Activated B cell treated with CpG ODN at 0.5 μM for 24 hours (primary cell): ENCODE data around the gene TNNT1. TPM values are rescaled to one million over a fixed set of nuclear protein-coding genes. Genes with fewer than 3 reads are reported as not detected.

Source experiments
- ATAC-seq: fragments of 200-7000 bp; cut with Tn5 transposase; one replicate; pipeline ENCODE4 v1.10.0; 2021; ENCODE audit warnings: low read depth, mild to moderate bottlenecking, moderate library complexity
- CTCF ChIA-PET: fragments of 350-600 bp; sonication (Branson Sonifier 250); formaldehyde crosslinking; loops from one replicate; lab custom pipeline; 2021; ENCODE audit warnings: antibody characterized with exemption; lab: Charles Lee
- POLR2A ChIA-PET: fragments of 350-600 bp; sonication (Branson Sonifier 250); formaldehyde crosslinking; loops from one replicate; lab custom pipeline; 2021; ENCODE audit warnings: antibody characterized with exemption; lab: Charles Lee
- DNase-seq: peaks from one replicate; pipeline ENCODE4 v3.0.0; 2022
- H3K27ac Mint-ChIP-seq: one replicate; pipeline ENCODE4 v1.8.0; 2020; ENCODE audit warnings: mixed read lengths
- H3K27me3 Mint-ChIP-seq: one replicate; pipeline ENCODE4 v1.8.0; 2021; ENCODE audit warnings: mixed read lengths
- H3K36me3 Mint-ChIP-seq: one replicate; pipeline ENCODE4 v1.8.0; 2021; ENCODE audit warnings: low read depth, mixed read lengths
- H3K4me1 Mint-ChIP-seq: one replicate; pipeline ENCODE4 v1.8.0; 2021; ENCODE audit warnings: mixed read lengths
- H3K4me3 Mint-ChIP-seq: one replicate; pipeline ENCODE4 v1.8.0; 2020; ENCODE audit warnings: mild to moderate bottlenecking, mixed read lengths
- H3K9me3 Mint-ChIP-seq: one replicate; pipeline ENCODE4 v1.8.0; 2020; ENCODE audit warnings: mixed read lengths
- CTCF ChIP-seq: fragments of 200-600 bp; IDR thresholded peaks from one replicate; pipeline ENCODE4 v1.8.0; 2022; ENCODE audit warnings: antibody characterized with exemption, mild to moderate bottlenecking
- intact Hi-C: fragments of 100-400 bp; cut with micrococcal nuclease; formaldehyde crosslinking; loops from one replicate; pipeline ENCODE4 v1.15.1; 2024
- total RNA-seq: library from RNA; stranded (reverse); gene quantifications from 2 replicates; pipeline ENCODE4 v1.2.3, GENCODE V29; 2022

TNNT1 gene
- total RNA-seq, 1 donor from 2014 or later, result not detected

- Mint-ChIP-seq H3K9me3 (no peaks in the 10 kb centered on the region), H3K4me1 (peaks cover 14% of the 10 kb centered on the region), H3K27me3 (peaks cover 20% of the 10 kb centered on the region), H3K27ac (no peak overlapping the region), H3K36me3 (peaks cover 20% of the 10 kb centered on the region), H3K4me3 (no peak overlapping the region)
- no peak for TF ChIP-seq CTCF
- DNase-seq (no peak), ATAC-seq (no peak)
- POLR2A ChIA-PET, result interaction anchor here (0.6 kb wide), 1 partner anchor 51 kb away, joined by 4 read pairs; no protein-coding TSS in a partner anchor
- CTCF ChIA-PET, result no interaction called here
- intact Hi-C loops, result no loop called here
Observed at GRCh38 chr19:55092423-55093318, 56.3 kb downstream of the TNNT1 start.

- no peak for DNase-seq
- POLR2A ChIA-PET, result no interaction called here
Observed at GRCh38 chr19:55091955-55092354, 57.1 kb downstream of the TNNT1 start.

GRCh38 chr19:55091126-55091910 is 57.7 kb downstream of the TNNT1 start:
- peaks cover 24% of the 10 kb centered on the region for H3K4me1 Mint-ChIP-seq
- H3K27ac Mint-ChIP-seq, result no peak overlapping the region
- no peaks in the 10 kb centered on the region for H3K9me3 Mint-ChIP-seq
- intact Hi-C loops, result no loop called here
- DNase-seq (no peak), ATAC-seq (no peak)
- H3K4me3 Mint-ChIP-seq, result no peak overlapping the region
- CTCF ChIA-PET, result no interaction called here
- POLR2A ChIA-PET, result interaction anchor here (0.6 kb wide), 1 partner anchor 22 kb away, joined by 8 read pairs; no protein-coding TSS in a partner anchor
- peaks cover 25% of the 10 kb centered on the region for H3K27me3 Mint-ChIP-seq
- TF ChIP-seq CTCF, result no peak
- H3K36me3 Mint-ChIP-seq, result peaks cover 20% of the 10 kb centered on the region

More at GRCh38 chr19:55091955-55092354, 57.1 kb downstream of the TNNT1 start:
- no peak for TF ChIP-seq CTCF
- no peak overlapping the region for H3K27ac Mint-ChIP-seq
- no peak overlapping the region for H3K4me3 Mint-ChIP-seq
- intact Hi-C loops, result no loop called here
- ATAC-seq, result no peak
- H3K27me3 Mint-ChIP-seq, result peaks cover 25% of the 10 kb centered on the region
- peaks cover 20% of the 10 kb centered on the region for H3K36me3 Mint-ChIP-seq
- H3K4me1 Mint-ChIP-seq, result peaks cover 22% of the 10 kb centered on the region
- no peaks in the 10 kb centered on the region for H3K9me3 Mint-ChIP-seq
- CTCF ChIA-PET, result no interaction called here

- POLR2A ChIA-PET, result interaction anchor here (0.6 kb wide), 1 partner anchor 21 kb away, joined by 8 read pairs; no protein-coding TSS in a partner anchor
- ATAC-seq, result no peak
- peaks cover 19% of the 10 kb centered on the region for H3K36me3 Mint-ChIP-seq
- H3K27me3 Mint-ChIP-seq, result peaks cover 28% of the 10 kb centered on the region
- no peaks in the 10 kb centered on the region for H3K9me3 Mint-ChIP-seq
- intact Hi-C loops, result no loop called here
- no peak for TF ChIP-seq CTCF
- H3K4me1 Mint-ChIP-seq, result peaks cover 24% of the 10 kb centered on the region
- DNase-seq, result no peak
- no peak overlapping the region for H3K27ac Mint-ChIP-seq
- no peak overlapping the region for H3K4me3 Mint-ChIP-seq
- CTCF ChIA-PET, result no interaction called here
Observed at GRCh38 chr19:55090564-55090963, 58.4 kb downstream of the TNNT1 start.
